Neural cell (in vitro differentiated cells): ENCODE measurements around the gene ANP32B. TPM values are rescaled to one million over a fixed set of nuclear protein-coding genes. Genes with fewer than 3 reads are reported as not detected.

Experiments
- H2AFZ ChIP-seq: fragments of 200-600, 300-800 bp; sonication (generic), shearing (Covaris generic); 2 replicates; pipeline ENCODE4 v1.6.0; 2014; ENCODE audit warnings: low read depth, mild to moderate bottlenecking, antibody characterized with exemption, low read length, moderate library complexity
- H3F3A ChIP-seq: fragments of 200-600 bp; shearing (Covaris generic); 2 replicates; pipeline ENCODE4 v1.6.1; 2016; ENCODE audit warnings: mild to moderate bottlenecking, moderate library complexity, mixed read lengths, antibody characterized with exemption, low read length; ENCODE audit not compliant: insufficient read depth, poor library complexity, severe bottlenecking
- H3K27ac ChIP-seq: fragments of 200-600, 300-800 bp; sonication (generic), shearing (Covaris generic); 2 replicates; pipeline ENCODE4 v1.5.1; 2014; ENCODE audit warnings: mild to moderate bottlenecking, low read length, moderate library complexity
- H3K27me3 ChIP-seq: fragments of 300-800, 200-600 bp; sonication (generic), shearing (Covaris generic); 2 replicates; pipeline ENCODE4 v1.6.0; 2014; ENCODE audit warnings: mild to moderate bottlenecking, low read depth, low read length, moderate library complexity; ENCODE audit not compliant: insufficient read depth
- H3K36me3 ChIP-seq: fragments of 300-800, 200-600 bp; sonication (generic), shearing (Covaris generic); 2 replicates; pipeline ENCODE4 v1.5.1; 2014; ENCODE audit warnings: mild to moderate bottlenecking, antibody characterized with exemption, low read length, moderate library complexity; ENCODE audit not compliant: insufficient read depth
- H3K4me2 ChIP-seq: fragments of 300-800, 200-600 bp; sonication (generic), shearing (Covaris generic); 2 replicates; pipeline ENCODE4 v1.6.0; 2014; ENCODE audit warnings: mild to moderate bottlenecking, low read length
- H3K4me3 ChIP-seq: fragments of 300-800, 200-600 bp; sonication (generic), shearing (Covaris generic); 2 replicates; pipeline ENCODE4 v1.5.1; 2014; ENCODE audit warnings: mild to moderate bottlenecking, low read length, moderate library complexity
- H3K79me2 ChIP-seq: fragments of 200-600 bp; shearing (Covaris generic); replicated peaks from 2 replicates; pipeline ENCODE4 v1.6.0; 2014; ENCODE audit warnings: mild to moderate bottlenecking, low read length, moderate library complexity; ENCODE audit not compliant: insufficient read depth
- H3K9ac ChIP-seq: fragments of 300-800, 200-600 bp; sonication (generic), shearing (Covaris generic); 2 replicates; pipeline ENCODE4 v1.6.1; 2016; ENCODE audit warnings: mild to moderate bottlenecking, low read length, mixed read lengths
- H3K9me2 ChIP-seq: fragments of 200-600 bp; shearing (Covaris generic); 2 replicates; pipeline ENCODE4 v1.6.1; 2016; ENCODE audit warnings: mild to moderate bottlenecking, low read length, mixed read lengths; ENCODE audit not compliant: insufficient read depth
- H3K9me3 ChIP-seq: fragments of 200-600, 300-800 bp; sonication (generic), shearing (Covaris generic); 2 replicates; pipeline ENCODE4 v1.6.1; 2016; ENCODE audit warnings: mild to moderate bottlenecking, mixed run types, low read length, moderate library complexity, mixed read lengths
- H4K20me1 ChIP-seq: fragments of 200-600 bp; shearing (Covaris generic); 2 replicates; pipeline ENCODE4 v1.6.1; 2016; ENCODE audit warnings: mild to moderate bottlenecking, mixed run types; ENCODE audit not compliant: insufficient read depth
- EP300 ChIP-seq: fragments of 450-650 bp; conservative IDR thresholded peaks from 2 replicates; pipeline ENCODE4 v1.6.1; 2014; ENCODE audit warnings: antibody characterized with exemption, mild to moderate bottlenecking, moderate library complexity; ENCODE audit not compliant: poor library complexity, severe bottlenecking
- EZH2 ChIP-seq: fragments of 200-600, 300-800 bp; shearing (Covaris generic), sonication (generic); IDR thresholded peaks from 2 replicates; pipeline ENCODE4 v1.6.1; 2014; ENCODE audit warnings: antibody characterized with exemption, low read length, borderline replicate concordance, mild to moderate bottlenecking; ENCODE audit not compliant: insufficient read depth, poor library complexity, severe bottlenecking
- MXI1 ChIP-seq: fragments of 450-650 bp; conservative IDR thresholded peaks from 2 replicates; pipeline ENCODE4 v1.6.1; 2014; ENCODE audit warnings: antibody characterized with exemption, mild to moderate bottlenecking; ENCODE audit not compliant: poor library complexity, severe bottlenecking
- POLR2AphosphoS5 ChIP-seq: IDR thresholded peaks from 2 replicates; pipeline ENCODE4 v1.6.1; 2012
- RAD21 ChIP-seq: fragments of 450-650 bp; conservative IDR thresholded peaks from 2 replicates; pipeline ENCODE4 v1.6.1; 2014; ENCODE audit warnings: antibody characterized with exemption, mild to moderate bottlenecking, moderate library complexity
- SMC3 ChIP-seq: fragments of 450-650 bp; conservative IDR thresholded peaks from 2 replicates; pipeline ENCODE4 v1.6.1; 2014; ENCODE audit warnings: antibody characterized with exemption, mild to moderate bottlenecking, moderate library complexity; ENCODE audit not compliant: poor library complexity
- TAF1 ChIP-seq: IDR thresholded peaks from 2 replicates; pipeline ENCODE4 v1.6.1; 2012; ENCODE audit warnings: low read depth
- polyA plus RNA-seq: library from polyadenylated mRNA; depleted of rRNA; stranded (reverse); fragments of >200 nt; gene quantifications from 2 replicates; pipeline ENCODE4 v1.2.3, GENCODE V29; 2014
- TF ChIP-seq, protein P1 (sequence below): IDR thresholded peaks from 2 replicates; pipeline ENCODE4 v1.6.1; 2012; ENCODE audit warnings: borderline replicate concordance
- TF ChIP-seq, protein P2 (sequence below): fragments of 450-650 bp; IDR thresholded peaks from 2 replicates; pipeline ENCODE4 v1.5.1; 2014; ENCODE audit warnings: antibody characterized with exemption, mild to moderate bottlenecking, moderate library complexity; ENCODE audit not compliant: poor library complexity, severe bottlenecking

ANP32B gene
- polyA plus RNA-seq, 1 donor from 2014 or later, result 4.1 TPM

DNA sequence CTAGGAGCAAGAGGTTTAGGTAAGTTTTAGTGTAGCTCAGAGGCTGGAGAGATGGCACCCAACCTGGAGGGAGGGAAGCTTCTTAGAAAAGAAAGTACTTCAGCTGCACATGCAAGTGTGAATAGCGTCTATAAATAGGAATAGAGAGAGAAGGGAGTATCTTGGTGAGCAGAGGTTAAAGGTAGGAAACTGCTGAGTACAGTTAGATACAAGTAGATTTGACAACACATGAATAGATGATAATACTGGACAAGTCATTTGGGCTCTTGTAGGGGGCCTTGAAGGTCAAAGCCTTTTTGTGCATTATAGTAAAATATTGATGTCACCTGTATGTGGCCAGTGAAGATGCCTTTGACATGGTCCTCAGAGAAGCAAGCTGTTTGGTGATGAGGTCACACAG is 34.2 kb downstream of the ANP32B start:
- Histone ChIP-seq H3K79me2 (no peaks in the 10 kb centered on the region), H3K9ac (no peak overlapping the region), H3F3A (no peaks in the 10 kb centered on the region), H4K20me1 (no peaks in the 10 kb centered on the region), H3K36me3 (no peaks in the 10 kb centered on the region), H3K9me2 (no peaks in the 10 kb centered on the region), H3K4me3 (no peak overlapping the region), H3K27me3 (no peaks in the 10 kb centered on the region), H3K9me3 (no peaks in the 10 kb centered on the region), H3K27ac (no peak overlapping the region), H2AFZ (no peak overlapping the region), H3K4me2 (no peak overlapping the region)
- no peak for TF ChIP-seq SMC3
- no peak for TF ChIP-seq EZH2
- TF ChIP-seq RAD21, result no peak
- no peak for TF ChIP-seq MXI1
- TF ChIP-seq, protein P1, sequence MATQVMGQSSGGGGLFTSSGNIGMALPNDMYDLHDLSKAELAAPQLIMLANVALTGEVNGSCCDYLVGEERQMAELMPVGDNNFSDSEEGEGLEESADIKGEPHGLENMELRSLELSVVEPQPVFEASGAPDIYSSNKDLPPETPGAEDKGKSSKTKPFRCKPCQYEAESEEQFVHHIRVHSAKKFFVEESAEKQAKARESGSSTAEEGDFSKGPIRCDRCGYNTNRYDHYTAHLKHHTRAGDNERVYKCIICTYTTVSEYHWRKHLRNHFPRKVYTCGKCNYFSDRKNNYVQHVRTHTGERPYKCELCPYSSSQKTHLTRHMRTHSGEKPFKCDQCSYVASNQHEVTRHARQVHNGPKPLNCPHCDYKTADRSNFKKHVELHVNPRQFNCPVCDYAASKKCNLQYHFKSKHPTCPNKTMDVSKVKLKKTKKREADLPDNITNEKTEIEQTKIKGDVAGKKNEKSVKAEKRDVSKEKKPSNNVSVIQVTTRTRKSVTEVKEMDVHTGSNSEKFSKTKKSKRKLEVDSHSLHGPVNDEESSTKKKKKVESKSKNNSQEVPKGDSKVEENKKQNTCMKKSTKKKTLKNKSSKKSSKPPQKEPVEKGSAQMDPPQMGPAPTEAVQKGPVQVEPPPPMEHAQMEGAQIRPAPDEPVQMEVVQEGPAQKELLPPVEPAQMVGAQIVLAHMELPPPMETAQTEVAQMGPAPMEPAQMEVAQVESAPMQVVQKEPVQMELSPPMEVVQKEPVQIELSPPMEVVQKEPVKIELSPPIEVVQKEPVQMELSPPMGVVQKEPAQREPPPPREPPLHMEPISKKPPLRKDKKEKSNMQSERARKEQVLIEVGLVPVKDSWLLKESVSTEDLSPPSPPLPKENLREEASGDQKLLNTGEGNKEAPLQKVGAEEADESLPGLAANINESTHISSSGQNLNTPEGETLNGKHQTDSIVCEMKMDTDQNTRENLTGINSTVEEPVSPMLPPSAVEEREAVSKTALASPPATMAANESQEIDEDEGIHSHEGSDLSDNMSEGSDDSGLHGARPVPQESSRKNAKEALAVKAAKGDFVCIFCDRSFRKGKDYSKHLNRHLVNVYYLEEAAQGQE, result no peak
- TF ChIP-seq, protein P2, sequence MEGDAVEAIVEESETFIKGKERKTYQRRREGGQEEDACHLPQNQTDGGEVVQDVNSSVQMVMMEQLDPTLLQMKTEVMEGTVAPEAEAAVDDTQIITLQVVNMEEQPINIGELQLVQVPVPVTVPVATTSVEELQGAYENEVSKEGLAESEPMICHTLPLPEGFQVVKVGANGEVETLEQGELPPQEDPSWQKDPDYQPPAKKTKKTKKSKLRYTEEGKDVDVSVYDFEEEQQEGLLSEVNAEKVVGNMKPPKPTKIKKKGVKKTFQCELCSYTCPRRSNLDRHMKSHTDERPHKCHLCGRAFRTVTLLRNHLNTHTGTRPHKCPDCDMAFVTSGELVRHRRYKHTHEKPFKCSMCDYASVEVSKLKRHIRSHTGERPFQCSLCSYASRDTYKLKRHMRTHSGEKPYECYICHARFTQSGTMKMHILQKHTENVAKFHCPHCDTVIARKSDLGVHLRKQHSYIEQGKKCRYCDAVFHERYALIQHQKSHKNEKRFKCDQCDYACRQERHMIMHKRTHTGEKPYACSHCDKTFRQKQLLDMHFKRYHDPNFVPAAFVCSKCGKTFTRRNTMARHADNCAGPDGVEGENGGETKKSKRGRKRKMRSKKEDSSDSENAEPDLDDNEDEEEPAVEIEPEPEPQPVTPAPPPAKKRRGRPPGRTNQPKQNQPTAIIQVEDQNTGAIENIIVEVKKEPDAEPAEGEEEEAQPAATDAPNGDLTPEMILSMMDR, result no peak
- TF ChIP-seq EP300, result no peak
- TF ChIP-seq POLR2AphosphoS5, result no peak
- no peak for TF ChIP-seq TAF1

DNA sequence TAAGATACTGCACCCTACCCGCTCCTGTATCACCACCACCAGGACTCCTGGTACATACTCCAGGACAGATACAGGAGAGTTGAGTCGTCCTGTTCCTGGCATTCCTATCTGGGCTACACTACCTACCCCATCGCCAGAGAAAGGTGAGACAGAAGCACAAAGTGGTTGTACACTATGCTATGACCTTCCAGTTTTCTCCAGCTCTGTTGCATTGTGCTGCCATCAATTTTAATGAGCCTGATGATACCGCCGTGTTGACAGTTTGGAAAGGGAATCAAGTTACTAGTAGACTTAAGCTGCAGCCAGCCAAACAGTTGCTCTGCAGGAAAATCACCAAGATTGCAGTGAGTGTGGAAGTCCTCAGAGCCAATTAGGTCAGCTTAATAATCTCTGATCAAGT is 35.2 kb downstream of the ANP32B start:
- no peaks in the 10 kb centered on the region for H3F3A ChIP-seq
- H3K4me2 ChIP-seq, result no peak overlapping the region
- H3K4me3 ChIP-seq, result no peak overlapping the region
- TF ChIP-seq SMC3 (no peak), RAD21 (no peak), POLR2AphosphoS5 (no peak), TAF1 (no peak), EZH2 (no peak)
- TF ChIP-seq, protein P2, result no peak
- TF ChIP-seq, protein P1, result no peak
- H3K79me2 ChIP-seq, result no peaks in the 10 kb centered on the region
- no peak overlapping the region for H3K9ac ChIP-seq
- no peak overlapping the region for H3K27ac ChIP-seq
- H2AFZ ChIP-seq, result no peak overlapping the region
- H3K9me2 ChIP-seq, result no peaks in the 10 kb centered on the region
- H3K36me3 ChIP-seq, result no peaks in the 10 kb centered on the region
- no peaks in the 10 kb centered on the region for H4K20me1 ChIP-seq
- H3K9me3 ChIP-seq, result no peaks in the 10 kb centered on the region
- H3K27me3 ChIP-seq, result no peaks in the 10 kb centered on the region
